Tibial nerve (tissue), 4 donors: Measurements from ENCODE around the gene LRTM2. TPM values are rescaled to one million over a fixed set of nuclear protein-coding genes. Genes with fewer than 3 reads are reported as not detected.

Experiments
- DNase-seq, 2 donors: peaks; one replicate each; pipeline ENCODE4 v3.0.0-alpha.2; 2019; ENCODE audit warnings: low spot score in 2 of 2
- H3K27ac ChIP-seq, 4 donors: fragments of 200-600 bp; sonication (generic) in 3 of 4; one replicate each; pipeline ENCODE4 v1.5.1; 2017 to 2019; ENCODE audit warnings: mild to moderate bottlenecking in 1 of 4
- H3K27me3 ChIP-seq, 2 donors: fragments of 200-600 bp; sonication (generic) in 1 of 2; one replicate each; pipeline versions ENCODE4 v1.5.1 to v1.6.0; 2017 to 2019
- H3K36me3 ChIP-seq, 3 donors: fragments of 200-600 bp; sonication (generic); one replicate each; pipeline ENCODE4 v1.5.1; 2018 to 2019
- H3K4me1 ChIP-seq, 4 donors: fragments of 200-600 bp; sonication (generic) in 3 of 4; one replicate each; pipeline ENCODE4 v1.5.1; 2017 to 2019
- H3K4me3 ChIP-seq, 4 donors: fragments of 200-600 bp; sonication (generic) in 3 of 4; one replicate each; pipeline ENCODE4 v1.5.1; 2017 to 2019; ENCODE audit warnings: mild to moderate bottlenecking in 1 of 4, moderate library complexity in 1 of 4
- H3K9me3 ChIP-seq, 4 donors: fragments of 200-600 bp; sonication (generic) in 3 of 4; one replicate each; pipeline ENCODE4 v1.5.1; 2017 to 2019
- EP300 ChIP-seq, 2 donors: sonication (generic); formaldehyde crosslinking; IDR thresholded peaks; one replicate each; pipeline ENCODE4 v1.6.1; 2017; ENCODE audit warnings: antibody characterized with exemption in 2 of 2, mild to moderate bottlenecking in 1 of 2
- POLR2A ChIP-seq, 2 donors: fragments of 450-650 bp; IDR thresholded peaks; one replicate each; pipeline ENCODE4 v1.6.1; 2017; ENCODE audit warnings: antibody characterized with exemption in 2 of 2, mild to moderate bottlenecking in 2 of 2, moderate library complexity in 2 of 2
- WGBS, 2 donors: methylation state at CpG; one replicate each; pipeline ENCODE4 v1.1.5; 2018; 5-methylcytosine and 5-hydroxymethylcytosine counted together
- total RNA-seq, 4 donors: library from RNA; depleted of rRNA; stranded (reverse); fragments of >200 nt; gene quantifications; one replicate each; pipeline ENCODE4 v1.1.0, GENCODE V29; 2016
- TF ChIP-seq, protein P1 (sequence below), 5 experiments: fragments of 200-600 bp in 3 of 5; fragments of 450-650 bp in 2 of 5; sonication (generic) in 3 of 5; IDR thresholded peaks; one replicate each; pipeline ENCODE4 v1.5.1; 2016 to 2019; ENCODE audit warnings: antibody characterized with exemption in 5 of 5, mild to moderate bottlenecking in 3 of 5, moderate library complexity in 2 of 5

Gene LRTM2
- total RNA-seq, 4 donors from 2014 or later, result not detected

DNA sequence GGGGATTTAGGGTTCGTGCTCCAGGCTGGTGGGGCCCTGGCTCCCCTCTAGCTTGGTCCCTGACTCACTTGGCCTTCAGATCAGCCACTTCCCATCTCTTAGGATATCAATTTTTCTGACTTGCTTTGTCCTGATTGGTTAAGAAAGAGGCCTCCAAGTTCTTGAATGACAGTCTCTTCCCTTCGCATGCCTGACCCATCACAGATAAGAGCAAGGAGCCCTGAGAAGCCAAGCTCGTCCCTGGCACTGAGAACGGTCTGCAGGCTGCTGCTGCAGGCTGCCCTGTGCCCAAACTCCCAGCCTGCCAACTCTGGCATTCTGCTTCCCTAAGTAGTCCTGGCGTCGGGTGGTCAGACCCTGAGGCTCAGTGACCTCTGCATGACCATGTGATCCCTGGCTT, 794 bp upstream of the LRTM2 start:
- Histone ChIP-seq H3K36me3 (no peaks in the 10 kb centered on the region), H3K27me3 (peaks cover 0 to 57% of the 10 kb centered on the region in 2 donors), H3K4me1 (peaks cover 0 to 10% (median 0%) of the 10 kb centered on the region in 4 donors), H3K9me3 (no peaks in the 10 kb centered on the region), H3K4me3 (no peak overlapping the region), H3K27ac (no peak overlapping the region)
- DNase-seq, result no peak
- WGBS, 2 donors, result 64 to 66% methylated on average over 6 of the region's 6 CpGs
- TF ChIP-seq, protein P1, sequence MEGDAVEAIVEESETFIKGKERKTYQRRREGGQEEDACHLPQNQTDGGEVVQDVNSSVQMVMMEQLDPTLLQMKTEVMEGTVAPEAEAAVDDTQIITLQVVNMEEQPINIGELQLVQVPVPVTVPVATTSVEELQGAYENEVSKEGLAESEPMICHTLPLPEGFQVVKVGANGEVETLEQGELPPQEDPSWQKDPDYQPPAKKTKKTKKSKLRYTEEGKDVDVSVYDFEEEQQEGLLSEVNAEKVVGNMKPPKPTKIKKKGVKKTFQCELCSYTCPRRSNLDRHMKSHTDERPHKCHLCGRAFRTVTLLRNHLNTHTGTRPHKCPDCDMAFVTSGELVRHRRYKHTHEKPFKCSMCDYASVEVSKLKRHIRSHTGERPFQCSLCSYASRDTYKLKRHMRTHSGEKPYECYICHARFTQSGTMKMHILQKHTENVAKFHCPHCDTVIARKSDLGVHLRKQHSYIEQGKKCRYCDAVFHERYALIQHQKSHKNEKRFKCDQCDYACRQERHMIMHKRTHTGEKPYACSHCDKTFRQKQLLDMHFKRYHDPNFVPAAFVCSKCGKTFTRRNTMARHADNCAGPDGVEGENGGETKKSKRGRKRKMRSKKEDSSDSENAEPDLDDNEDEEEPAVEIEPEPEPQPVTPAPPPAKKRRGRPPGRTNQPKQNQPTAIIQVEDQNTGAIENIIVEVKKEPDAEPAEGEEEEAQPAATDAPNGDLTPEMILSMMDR (IDR thresholded peaks at IDR 0.05), result no peak
- TF ChIP-seq POLR2A (IDR thresholded peaks at IDR 0.05) (no peak), EP300 (IDR thresholded peaks at IDR 0.05) (no peak)

DNA sequence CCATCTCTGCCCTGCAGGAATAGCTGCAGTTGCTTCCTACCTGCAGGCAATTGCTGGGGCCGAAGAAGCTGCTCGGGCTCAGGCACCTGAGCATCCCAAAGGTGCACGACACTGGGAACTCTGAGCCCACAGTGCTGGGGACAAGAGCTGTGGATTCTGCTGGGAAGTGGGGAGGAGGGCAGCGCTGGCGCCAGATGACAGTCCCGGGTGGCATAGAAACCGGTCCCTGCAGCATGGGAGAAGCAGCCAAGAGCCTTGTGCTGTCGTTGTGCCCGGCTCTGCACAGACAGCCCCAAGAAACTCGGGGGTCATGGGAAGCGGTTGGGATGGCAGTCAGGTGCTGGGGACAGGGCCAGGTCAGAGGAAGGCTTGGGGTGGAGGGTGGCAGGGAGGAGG, 529 bp downstream of the LRTM2 start:
- 63 to 76% methylated on average over 6 to 11 of the region's 11 CpGs for WGBS, 2 donors

DNA sequence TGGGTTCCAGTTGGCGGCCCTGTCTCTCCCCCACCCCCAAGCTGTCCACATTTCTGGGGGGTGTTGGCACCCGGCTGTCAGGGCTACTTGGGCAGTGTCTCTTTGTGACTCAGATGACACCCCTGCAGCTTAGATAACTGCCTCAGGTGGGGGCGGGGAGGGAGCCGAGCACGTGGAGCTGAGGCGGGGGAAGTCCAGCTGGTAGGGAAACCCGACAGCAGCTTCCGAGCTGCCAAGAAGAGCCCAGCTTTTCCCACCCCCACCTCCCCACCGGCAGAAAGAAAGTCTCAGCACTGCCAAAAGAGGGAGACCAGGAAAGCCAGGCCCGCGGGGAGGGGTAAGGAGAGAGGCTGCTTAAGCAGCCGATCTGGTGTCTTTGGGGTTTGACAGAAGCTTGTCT, 1.4 kb downstream of the LRTM2 start:
- H3K4me1 ChIP-seq, result peaks cover 0 to 10% (median 0%) of the 10 kb centered on the region in 4 donors
- DNase-seq, result no peak
- H3K9me3 ChIP-seq, result no peaks in the 10 kb centered on the region
- H3K27me3 ChIP-seq, result peaks cover 0 to 75% of the 10 kb centered on the region in 2 donors
- H3K4me3 ChIP-seq, result no peak overlapping the region
- no peaks in the 10 kb centered on the region for H3K36me3 ChIP-seq
- TF ChIP-seq EP300 (IDR thresholded peaks at IDR 0.05) (no peak), POLR2A (IDR thresholded peaks at IDR 0.05) (no peak)
- TF ChIP-seq, protein P1 (IDR thresholded peaks at IDR 0.05), result no peak
- H3K27ac ChIP-seq, result no peak overlapping the region
- WGBS, 2 donors, result 31 to 32% methylated on average over 12 of the region's 12 CpGs

More for the DNA sequence above, 529 bp downstream of the LRTM2 start:
- Histone ChIP-seq H3K4me3 (no peak overlapping the region), H3K36me3 (no peaks in the 10 kb centered on the region), H3K27me3 (peaks cover 0 to 67% of the 10 kb centered on the region in 2 donors), H3K9me3 (no peaks in the 10 kb centered on the region), H3K27ac (no peak overlapping the region), H3K4me1 (peaks cover 0 to 10% (median 0%) of the 10 kb centered on the region in 4 donors)
- no peak for DNase-seq
- TF ChIP-seq POLR2A (IDR thresholded peaks at IDR 0.05), result no peak
- TF ChIP-seq, protein P1 (IDR thresholded peaks at IDR 0.05), result no peak
- TF ChIP-seq EP300 (IDR thresholded peaks at IDR 0.05), result no peak

GRCh38 chr12:1822699-1823098, 2.3 kb downstream of the LRTM2 start:
- H3K4me3 ChIP-seq, result no peak overlapping the region
- H3K27ac ChIP-seq, result no peak overlapping the region
- H3K36me3 ChIP-seq, result no peaks in the 10 kb centered on the region
- TF ChIP-seq EP300 (IDR thresholded peaks at IDR 0.05) (no peak), POLR2A (IDR thresholded peaks at IDR 0.05) (no peak)
- TF ChIP-seq, protein P1 (IDR thresholded peaks at IDR 0.05), result no peak
- peaks cover 0 to 84% of the 10 kb centered on the region in 2 donors for H3K27me3 ChIP-seq
- peaks cover 0 to 10% (median 0%) of the 10 kb centered on the region in 4 donors for H3K4me1 ChIP-seq
- DNase-seq, result no peak
- 63 to 68% methylated on average over 6 to 9 of the region's 11 CpGs for WGBS, 2 donors
- H3K9me3 ChIP-seq, result no peaks in the 10 kb centered on the region

GRCh38 chr12:1823237-1823636, 2.9 kb downstream of the LRTM2 start:
- Histone ChIP-seq H3K36me3 (no peaks in the 10 kb centered on the region), H3K27ac (no peak overlapping the region), H3K27me3 (peaks cover 0 to 89% of the 10 kb centered on the region in 2 donors), H3K9me3 (no peaks in the 10 kb centered on the region), H3K4me3 (no peak overlapping the region), H3K4me1 (peaks cover 0 to 10% (median 0%) of the 10 kb centered on the region in 4 donors)
- TF ChIP-seq, protein P1 (IDR thresholded peaks at IDR 0.05), result no peak
- no peak for TF ChIP-seq POLR2A (IDR thresholded peaks at IDR 0.05)
- TF ChIP-seq EP300 (IDR thresholded peaks at IDR 0.05), result no peak
- WGBS, 2 donors, result 92 to 96% methylated on average over 10 of the region's 10 CpGs
- DNase-seq, result no peak
